Measurements from ENCODE around the gene MCRIP2.
A peak's percentile ranks its signal among the peaks of the same experiment; 100 is the strongest.

MCRIP2 gene

GRCh38 chr16:633336-634050, 8.1 kb upstream of the MCRIP2 start:
- peak overlapping the region; percentile 93; the same call in 1 of the 2 replicates for H3K27ac ChIP-seq
- TF ChIP-seq CTCF (conservative IDR thresholded peaks at IDR 0.05; ENCODE audit: low read depth), result no peak
- POLR2A ChIA-PET (ENCODE audit: low non-redundant PET), result no interaction called here
- CTCF ChIA-PET, result no interaction called here
- no peak for DNase-seq (ENCODE audit: low spot score)

- TF ChIP-seq CTCF (conservative IDR thresholded peaks at IDR 0.05; ENCODE audit: low read depth), result no peak
- CTCF ChIA-PET, result no interaction called here
- H3K27ac ChIP-seq, result peak overlapping the region; percentile 93
- POLR2A ChIA-PET (ENCODE audit: low non-redundant PET), result no interaction called here
- DNase-seq (ENCODE audit: low spot score), result no peak
Observed at GRCh38 chr16:634051-634670, 7.5 kb upstream of the MCRIP2 start.

- ChIA-PET CTCF (no interaction called here), POLR2A (ENCODE audit: low non-redundant PET) (no interaction called here)
- H3K27ac ChIP-seq, result peak overlapping the region; percentile 93
- DNase-seq (ENCODE audit: low spot score), result no peak
- no peak for TF ChIP-seq CTCF (conservative IDR thresholded peaks at IDR 0.05; ENCODE audit: low read depth)
Observed at GRCh38 chr16:634996-635395, 6.6 kb upstream of the MCRIP2 start.

- POLR2A ChIA-PET (ENCODE audit: low non-redundant PET), result interaction anchor here (1.0 kb wide), 2 partner anchors 14 to 43 kb away, joined by 4 read pairs; partner anchors contain the start of gene WDR90
- no peak for TF ChIP-seq CTCF (conservative IDR thresholded peaks at IDR 0.05; ENCODE audit: low read depth)
- CTCF ChIA-PET, result interaction anchor here (2.2 kb wide), 1 partner anchor 43 kb away, joined by 11 read pairs; no protein-coding TSS in a partner anchor
- peak overlapping the region; percentile 93 for H3K27ac ChIP-seq
- DNase-seq (ENCODE audit: low spot score), result no peak
Observed at GRCh38 chr16:635573-636205, 5.9 kb upstream of the MCRIP2 start.

- DNase-seq (ENCODE audit: low spot score), result peak; percentile 88
- CTCF ChIA-PET, result interaction anchor here (0.6 to 2.2 kb wide), 2 partner anchors 44 to 160 kb away, joined by 3 to 11 read pairs; no protein-coding TSS in a partner anchor
- peak within 1 kb of the TSS; percentile 93 for H3K27ac ChIP-seq
- POLR2A ChIA-PET (ENCODE audit: low non-redundant PET), result interaction anchor here (0.6 to 1.2 kb wide), 4 partner anchors 10 to 1203 kb away, joined by 3 to 4 read pairs (median 4); partner anchors contain the start of gene WDR90
- no peak for TF ChIP-seq CTCF (conservative IDR thresholded peaks at IDR 0.05; ENCODE audit: low read depth)
Observed at GRCh38 chr16:636206-637080, 5.2 kb upstream of the MCRIP2 start, which contains the start of gene METTL26. TSS of gene METTL26 (minus strand) at chr16:636305. CDS start at chr16:636290, 15 bp downstream.
